ENCODE data around the gene BLID.

Gene BLID

GRCh38 chr11:122138744-122139594 lies 23.0 kb upstream of the BLID start:
- DNase-seq: no peak

- DNase-seq: no peak
Measured at GRCh38 chr11:122137078-122137793, 21.2 kb upstream of the BLID start.

DNA sequence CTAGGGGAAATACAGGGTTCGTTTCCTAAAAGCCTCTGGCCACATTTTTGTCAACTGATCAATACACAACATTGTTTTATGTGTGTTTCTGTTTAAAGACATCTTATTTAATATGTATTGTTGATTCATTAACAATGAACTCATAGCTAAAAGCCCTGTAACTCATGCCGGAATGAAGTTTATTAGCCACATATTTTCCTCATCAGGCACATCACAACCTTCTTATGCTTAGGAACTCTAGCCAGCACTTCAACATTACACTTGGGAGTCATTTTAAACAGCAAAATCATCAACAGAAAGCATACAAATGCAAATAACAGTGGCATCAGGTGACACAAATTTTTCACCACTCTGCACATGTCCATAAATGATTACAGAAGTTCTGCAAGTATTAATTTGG lies 15.1 kb upstream of the BLID start:
- no peak for DNase-seq

DNA sequence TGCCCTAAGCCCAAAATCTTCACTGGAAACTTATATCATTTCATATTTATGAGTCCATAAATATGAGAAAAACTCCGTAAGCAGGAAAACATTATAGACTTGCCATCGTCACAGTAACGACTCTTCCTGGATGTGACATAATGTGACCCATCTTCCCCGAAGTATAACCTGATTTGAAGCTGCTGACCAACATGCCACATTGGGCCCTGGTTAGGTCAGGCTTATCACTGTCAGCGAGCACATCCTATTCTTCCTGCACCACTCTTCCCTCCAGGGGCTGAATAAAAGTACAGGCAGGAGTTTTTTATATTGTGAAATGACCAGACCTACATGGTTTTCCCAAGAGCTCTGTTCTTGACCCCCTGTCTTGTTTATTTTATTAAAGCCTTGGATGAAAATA lies 12.1 kb upstream of the BLID start:
- no peak for DNase-seq

DNA sequence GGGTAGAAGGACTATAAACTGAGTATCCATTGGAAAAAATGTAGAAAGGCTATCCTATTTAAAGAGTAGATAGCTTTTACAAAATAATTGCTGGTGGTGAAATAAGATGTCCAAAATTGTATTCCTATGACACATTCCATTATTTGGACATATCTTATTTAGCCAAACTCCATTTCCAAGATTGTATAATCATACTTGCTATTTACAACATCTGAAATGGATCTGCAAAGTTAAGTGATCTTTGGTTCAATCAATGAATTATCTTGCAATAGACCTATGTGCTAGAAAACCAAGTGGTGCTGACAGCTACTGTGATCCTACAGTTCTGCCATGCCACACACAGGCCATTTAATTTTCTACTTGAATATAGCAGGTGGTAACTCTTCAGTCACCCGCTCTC lies 11.0 kb upstream of the BLID start:
- no peak for DNase-seq

DNA sequence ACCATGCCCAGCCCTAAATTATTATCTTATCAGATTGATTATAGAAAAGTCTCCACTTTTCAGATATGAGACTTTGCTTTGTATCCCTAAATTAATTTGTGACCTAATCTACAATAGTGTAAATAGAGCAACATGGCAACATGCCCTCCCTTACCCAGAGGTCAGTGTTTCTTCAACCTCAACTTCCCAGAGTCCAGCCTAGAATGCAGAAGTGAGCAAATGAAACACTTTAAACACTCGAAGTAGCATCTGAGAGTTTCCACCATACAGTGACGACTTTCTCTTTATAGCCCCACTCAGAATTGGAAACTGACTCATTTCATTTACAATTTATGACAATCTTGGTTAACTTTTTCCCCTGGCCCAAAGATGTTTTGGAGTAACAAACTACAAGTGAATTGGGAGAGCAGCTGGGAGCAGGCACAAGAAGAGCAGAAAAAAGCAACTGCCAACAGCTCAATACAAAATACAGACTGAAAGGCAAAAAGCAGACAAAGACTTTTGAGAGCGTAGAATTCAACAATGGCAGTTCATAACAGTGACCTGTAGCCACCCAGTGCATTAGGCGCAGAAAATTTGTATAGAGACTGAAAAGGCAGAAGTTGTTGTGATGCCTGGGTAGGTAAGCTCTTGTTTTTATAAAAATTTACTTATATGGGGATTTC lies 10.1 kb upstream of the BLID start:
- DNase-seq: no peak

DNA sequence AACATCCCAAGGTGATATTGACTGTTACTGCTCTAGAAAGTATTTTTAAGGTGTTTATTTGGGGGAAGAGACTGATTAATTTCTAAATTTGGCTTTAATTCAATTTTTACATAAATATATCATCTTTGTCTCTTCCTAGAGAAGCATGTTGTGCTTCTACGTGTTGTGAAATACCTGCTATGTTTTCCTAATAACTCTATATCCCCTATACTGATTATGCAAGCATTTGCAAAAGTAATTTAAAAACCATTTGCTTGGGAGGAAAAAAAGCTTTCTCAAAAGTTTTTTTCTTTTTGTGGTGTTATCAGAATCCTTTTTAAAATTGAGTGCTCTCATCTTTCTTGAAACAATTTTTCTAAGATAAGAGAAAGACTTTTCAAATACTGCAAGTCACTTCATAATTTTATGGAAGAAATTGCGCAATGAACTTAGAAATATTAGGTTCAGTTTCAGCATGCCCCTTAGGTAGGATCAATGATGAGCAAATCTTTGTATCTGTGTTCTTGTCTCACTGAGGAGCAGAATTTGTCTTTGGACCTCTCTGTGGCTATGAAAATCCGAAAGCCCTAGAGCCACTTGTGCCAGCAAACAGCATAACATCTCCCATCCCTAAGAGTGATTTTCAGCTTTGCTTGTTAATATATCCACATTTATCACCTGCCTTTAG lies 7.4 kb upstream of the BLID start:
- no peak for DNase-seq

DNA sequence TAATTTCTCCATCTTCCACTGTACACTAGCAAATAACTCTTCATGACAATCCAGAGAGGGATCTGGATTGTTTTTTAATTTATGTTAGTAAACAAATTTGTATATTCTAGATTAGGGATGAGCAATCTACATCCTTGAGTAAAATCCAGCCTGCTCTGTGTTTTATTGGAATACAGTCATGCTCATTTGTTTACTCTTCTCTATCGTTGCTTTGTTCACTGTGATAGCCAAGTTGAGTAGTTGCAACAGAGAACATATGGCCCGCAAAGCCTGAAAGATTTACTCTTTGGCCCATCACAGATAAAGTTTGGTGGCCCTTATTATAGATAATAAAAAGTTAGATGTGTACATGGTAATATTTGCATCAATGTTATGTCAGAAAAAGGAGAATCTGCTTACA lies 6.2 kb upstream of the BLID start:
- DNase-seq: no peak

DNA sequence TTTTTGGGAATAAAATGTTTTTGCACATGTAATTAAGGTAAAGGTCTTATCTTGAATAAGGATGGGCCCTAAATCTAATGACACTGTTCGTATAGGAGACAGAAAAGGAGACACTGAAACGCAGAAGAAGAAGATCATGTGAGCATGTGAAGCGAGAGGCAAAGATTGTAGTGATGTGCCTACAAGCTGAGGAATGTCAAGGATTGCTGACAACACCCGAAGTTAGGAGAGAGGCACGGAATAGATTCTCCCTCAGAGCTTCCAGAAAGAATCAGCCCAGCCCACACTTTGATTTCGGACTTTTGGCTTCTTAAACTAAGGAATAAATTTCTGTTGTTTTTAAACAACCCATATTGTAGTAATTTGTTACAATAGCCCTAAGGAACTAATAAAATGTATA lies 4.1 kb upstream of the BLID start:
- no peak for DNase-seq

DNA sequence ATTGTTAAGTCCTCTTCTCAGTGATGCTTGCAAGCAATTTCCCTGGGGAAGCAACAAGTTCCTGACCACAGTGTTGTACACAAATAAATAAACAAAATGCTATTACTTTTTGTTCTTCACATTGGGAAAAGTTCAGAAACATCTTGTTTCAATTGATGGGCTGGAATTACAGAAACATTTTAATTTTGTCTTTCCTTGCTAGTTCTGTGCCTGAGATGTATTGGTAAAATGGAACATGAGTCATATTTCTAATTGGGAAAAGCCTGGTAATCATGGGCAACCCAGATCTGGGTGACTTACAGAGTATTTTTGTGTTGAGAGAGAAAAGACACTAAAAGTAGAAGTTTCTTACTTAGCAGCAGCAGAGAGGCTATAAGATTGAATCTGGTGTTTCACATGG lies 576 bp upstream of the BLID start:
- DNase-seq: no peak

DNA sequence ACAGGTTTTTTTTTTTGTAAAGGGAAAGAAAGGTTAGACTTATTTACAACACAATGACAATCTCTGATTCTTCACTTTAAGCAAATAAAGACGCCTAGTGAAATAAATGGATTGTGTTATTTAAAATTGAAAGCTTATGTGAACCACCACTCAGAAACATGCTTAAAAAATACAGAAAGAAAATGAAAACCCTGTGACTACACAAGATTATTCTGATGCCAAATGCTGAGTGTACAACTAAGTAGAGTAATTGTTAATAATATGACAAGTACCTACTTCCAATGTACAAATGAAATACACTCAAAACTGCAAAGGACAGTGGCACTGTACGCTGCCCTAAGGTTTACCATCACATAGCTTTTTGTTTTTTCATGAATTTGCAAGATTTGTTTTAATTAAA lies 1.0 kb downstream of the BLID start:
- DNase-seq: no peak

DNA sequence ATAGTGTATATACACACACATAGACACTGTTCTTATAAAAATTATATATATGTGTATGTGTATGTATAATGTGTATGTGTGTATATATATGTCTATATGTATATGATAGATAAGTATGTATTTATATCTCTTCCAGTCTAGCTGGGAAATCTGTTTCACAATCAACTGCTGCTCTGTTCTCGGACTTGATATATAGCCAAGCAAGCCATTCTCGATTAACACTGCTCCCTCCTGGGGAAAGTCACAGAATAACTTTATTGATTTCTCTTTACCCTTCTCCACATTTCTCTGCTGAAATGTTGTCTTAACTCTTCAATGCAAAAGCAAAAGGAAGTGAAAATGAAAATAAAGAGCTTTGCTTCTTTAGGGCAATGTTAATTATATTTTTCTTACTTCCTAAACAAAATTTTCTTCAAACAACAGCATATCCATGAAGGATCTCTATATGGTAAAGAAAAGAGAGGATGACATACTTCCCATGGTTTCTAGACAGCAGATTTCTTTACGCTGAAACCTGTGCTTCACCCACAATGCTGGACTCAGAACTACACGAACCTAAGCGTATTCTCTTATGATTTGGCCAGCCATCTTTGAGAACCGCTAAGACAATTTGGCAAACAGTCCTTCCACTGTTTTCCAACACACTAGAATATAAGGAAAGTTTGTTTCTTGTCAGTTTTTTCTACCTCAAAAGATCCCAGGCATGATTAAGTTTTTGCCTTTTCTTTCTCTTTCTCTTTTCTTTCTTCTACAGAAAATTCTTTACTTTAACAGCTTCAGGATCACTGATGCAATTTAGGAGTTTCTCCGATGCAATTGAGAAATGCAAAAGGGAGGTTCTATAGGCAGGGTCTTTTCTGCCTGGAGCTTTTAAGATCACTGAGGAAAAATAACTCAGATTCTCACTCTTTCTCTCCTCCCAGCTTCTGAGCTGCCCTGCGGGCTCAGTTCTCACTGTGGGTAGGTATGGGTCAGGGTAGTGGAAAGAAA lies 1.9 kb downstream of the BLID start:
- no peak for DNase-seq

- no peak for DNase-seq
Measured at GRCh38 chr11:122112470-122113365, 3.3 kb downstream of the BLID start.

- DNase-seq: no peak
Measured at GRCh38 chr11:122109932-122110331, 6.1 kb downstream of the BLID start.

DNA sequence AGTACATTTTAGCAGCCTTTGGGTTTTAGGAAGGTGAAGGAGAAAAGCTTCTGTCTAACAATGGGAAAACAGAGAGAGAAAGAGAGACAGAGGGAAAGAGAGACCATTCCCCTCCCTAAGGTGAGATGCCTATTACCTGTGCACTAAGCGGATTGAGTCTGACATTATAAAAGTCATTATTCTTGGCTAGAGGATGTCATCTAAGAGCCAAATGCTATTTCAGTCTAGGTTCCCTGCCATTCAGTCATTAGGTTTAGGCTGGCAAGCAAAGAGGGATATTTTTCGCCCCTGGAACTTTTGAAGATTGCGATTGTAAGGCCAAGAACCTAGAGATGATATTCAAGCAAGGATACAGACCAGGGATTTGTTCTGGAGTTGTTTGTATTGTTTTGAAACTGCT lies 7.2 kb downstream of the BLID start:
- DNase-seq: no peak

DNA sequence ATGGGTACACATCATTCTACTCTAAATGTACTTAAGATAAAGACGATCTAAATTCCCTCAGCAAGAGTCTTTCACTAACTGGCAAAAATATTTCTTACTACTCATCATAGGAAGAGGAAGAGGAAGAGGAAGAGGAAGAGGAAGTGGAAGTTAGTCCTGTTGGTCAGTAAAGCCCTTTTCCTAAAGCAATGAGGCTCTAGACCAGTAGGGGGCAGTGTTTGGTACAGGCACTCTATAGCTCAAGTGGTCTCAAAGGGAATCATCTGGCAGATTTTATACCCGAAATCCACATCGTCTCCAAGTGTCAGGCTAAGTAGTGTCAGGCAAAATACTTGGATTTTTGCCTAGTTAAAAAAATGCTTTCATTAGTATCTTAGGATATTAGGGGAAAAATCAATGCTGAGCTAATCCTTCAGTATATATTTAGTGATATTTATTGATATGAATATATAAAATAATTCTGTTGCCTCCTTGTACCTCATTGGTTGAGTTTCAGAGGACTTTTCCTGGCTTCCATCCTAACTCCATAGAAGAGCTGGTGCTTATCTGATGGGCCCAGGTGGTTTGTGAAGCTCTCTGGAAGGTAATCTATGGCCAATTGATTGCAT lies 7.7 kb downstream of the BLID start:
- no peak for DNase-seq

- no peak for DNase-seq
Measured at GRCh38 chr11:122107566-122107965, 8.4 kb downstream of the BLID start.

GRCh38 chr11:122107045-122107444 lies 9.0 kb downstream of the BLID start:
- DNase-seq: no peak

GRCh38 chr11:122105044-122105758 lies 10.8 kb downstream of the BLID start:
- DNase-seq: no peak

DNA sequence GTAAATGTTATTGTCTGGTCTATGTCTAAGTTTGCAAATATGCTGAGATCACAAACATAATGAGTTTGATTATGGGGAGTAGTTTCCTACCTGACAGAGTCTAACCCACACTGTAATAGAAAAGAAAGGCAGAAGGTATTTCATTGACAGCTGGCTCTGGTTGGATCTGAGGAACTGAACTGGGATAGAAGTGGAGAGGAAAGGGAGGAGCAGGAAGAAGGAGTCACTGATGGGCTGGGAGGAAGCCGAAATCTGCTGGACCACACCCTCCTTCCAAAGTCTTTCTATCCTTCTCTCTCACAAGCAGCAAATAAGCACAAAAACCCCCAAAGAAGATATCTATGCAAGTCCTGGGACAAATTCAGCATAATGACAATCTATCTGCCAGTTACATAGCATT lies 11.7 kb downstream of the BLID start:
- DNase-seq: no peak
